Mesothelial cell of epicardium (in vitro differentiated cells): ENCODE measurements around the gene KCNJ11. TPM values are rescaled to one million over a fixed set of nuclear protein-coding genes. Genes with fewer than 3 reads are reported as not detected.

Source experiments
- DNase-seq, 2 experiments: peaks; one replicate each; pipeline ENCODE4 v3.0.0; 2021; ENCODE audit warnings: low spot score in 2 of 2; ENCODE audit not compliant: unreplicated experiment in 2 of 2
- H3K27ac Mint-ChIP-seq: 2 replicates; pipeline ENCODE4 v1.8.0; 2021; ENCODE audit warnings: mixed read lengths
- H3K27me3 Mint-ChIP-seq: 2 replicates; pipeline ENCODE4 v1.8.0; 2021; ENCODE audit warnings: low read depth, mixed read lengths
- H3K36me3 Mint-ChIP-seq: 2 replicates; pipeline ENCODE4 v1.8.0; 2021; ENCODE audit warnings: mixed read lengths
- H3K4me1 Mint-ChIP-seq: 2 replicates; pipeline ENCODE4 v1.8.0; 2021; ENCODE audit warnings: mixed read lengths
- H3K4me3 Mint-ChIP-seq: 2 replicates; pipeline ENCODE4 v1.8.0; 2021; ENCODE audit warnings: mild to moderate bottlenecking, moderate library complexity, mixed read lengths
- H3K9me3 Mint-ChIP-seq: 2 replicates; pipeline ENCODE4 v1.8.0; 2021; ENCODE audit warnings: mixed read lengths
- CTCF ChIP-seq: fragments of 200-600 bp; sonication (generic); IDR thresholded peaks from one replicate; pipeline ENCODE4 v1.5.0; 2021; ENCODE audit warnings: antibody characterized with exemption; ENCODE audit not compliant: unreplicated experiment
- total RNA-seq: library from RNA; stranded (reverse); gene quantifications from 3 replicates; pipeline ENCODE4 v1.2.1, GENCODE V29; 2021

The KCNJ11 gene
- total RNA-seq, 1 donor from 2014 or later: 3.0 TPM

DNA sequence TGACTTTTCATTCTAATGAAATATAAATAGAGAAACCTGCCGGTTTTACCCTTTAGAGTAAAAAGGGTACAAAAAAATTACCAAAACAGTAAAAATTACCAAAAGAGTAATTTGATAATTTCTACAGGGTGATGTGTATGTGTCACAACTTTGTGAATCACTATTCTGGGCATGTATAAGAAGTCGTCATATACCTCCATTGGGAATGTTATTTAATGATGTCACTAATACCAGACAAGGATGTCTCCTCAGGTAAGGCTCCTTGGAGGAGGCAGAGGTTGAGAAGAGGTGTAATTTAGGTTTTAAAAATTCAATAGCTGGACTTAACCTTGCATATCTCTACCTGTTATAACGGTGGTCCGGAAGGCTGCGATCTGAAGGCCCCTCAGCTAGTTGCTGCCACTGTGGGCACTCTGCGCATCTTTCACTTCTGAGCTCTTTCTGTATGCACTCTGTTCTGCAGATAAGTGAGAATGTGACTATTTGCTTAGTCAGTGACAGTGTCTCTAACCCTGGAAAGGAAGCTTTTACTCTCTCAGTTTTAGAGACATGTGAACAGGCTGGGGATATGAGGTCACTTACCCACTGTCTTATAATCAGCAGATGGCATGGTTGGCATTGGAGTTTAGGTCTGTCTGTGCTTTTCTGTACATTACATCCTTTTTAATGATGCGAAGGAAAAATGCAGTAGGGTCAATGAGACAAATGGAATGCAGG, 37.8 kb downstream of the KCNJ11 start:
- TF ChIP-seq CTCF: no peak
- no peak for DNase-seq
- Mint-ChIP-seq H3K27me3 (peaks cover 39% of the 10 kb centered on the region), H3K27ac (no peak overlapping the region), H3K4me3 (peak overlapping the region; percentile 75), H3K4me1 (peaks cover 23% of the 10 kb centered on the region), H3K36me3 (peaks cover 2% of the 10 kb centered on the region), H3K9me3 (no peaks in the 10 kb centered on the region)

DNA sequence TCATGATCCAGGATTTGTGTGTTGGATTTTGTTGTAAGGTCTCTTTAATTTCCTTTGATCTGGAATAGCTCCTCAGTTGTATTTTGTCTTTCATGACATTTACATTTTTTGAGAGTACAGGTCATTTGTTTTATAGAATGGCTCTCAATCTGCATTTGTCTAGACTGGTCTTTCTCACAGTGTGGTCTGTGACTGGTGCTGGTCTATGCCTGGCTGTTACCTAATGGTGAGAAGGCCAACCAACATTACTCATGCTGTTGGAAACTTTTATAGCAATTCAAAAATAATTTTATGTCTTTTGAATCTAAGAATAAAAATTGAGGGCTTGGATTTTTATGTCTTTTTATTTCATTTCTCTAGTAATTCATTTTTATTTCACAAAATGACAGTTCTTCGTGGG, 40.8 kb downstream of the KCNJ11 start:
- DNase-seq: no peak
- Mint-ChIP-seq H3K27me3 (peaks cover 30% of the 10 kb centered on the region), H3K4me3 (no peak overlapping the region), H3K36me3 (no peaks in the 10 kb centered on the region), H3K4me1 (peaks cover 9% of the 10 kb centered on the region), H3K9me3 (no peaks in the 10 kb centered on the region), H3K27ac (no peak overlapping the region)
- TF ChIP-seq CTCF: no peak

GRCh38 chr11:17343907-17344306, 44.6 kb downstream of the KCNJ11 start:
- no peak for DNase-seq
- Mint-ChIP-seq H3K27me3 (no peaks in the 10 kb centered on the region), H3K4me1 (no peaks in the 10 kb centered on the region), H3K4me3 (no peak overlapping the region), H3K27ac (no peak overlapping the region), H3K36me3 (peaks cover 3% of the 10 kb centered on the region), H3K9me3 (no peaks in the 10 kb centered on the region)
- TF ChIP-seq CTCF: no peak

DNA sequence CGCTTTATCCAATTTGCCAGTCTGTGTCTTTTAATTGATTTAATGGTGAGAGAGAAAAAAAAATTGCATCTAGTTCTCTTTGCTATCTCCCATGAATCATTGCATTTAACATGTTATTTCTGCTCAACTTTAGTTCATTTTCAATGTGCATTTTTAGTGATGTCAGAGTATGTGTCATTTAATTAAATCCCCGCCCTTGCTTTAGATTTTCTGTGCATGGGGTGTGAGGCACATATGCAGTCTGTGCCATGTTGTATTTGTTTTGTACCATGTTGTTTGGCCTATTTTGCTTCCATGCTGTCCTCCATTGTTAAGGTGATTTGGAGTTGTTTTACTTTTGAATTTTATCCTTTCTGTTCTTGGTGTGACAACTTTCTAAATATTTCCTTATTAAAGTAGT, 45.2 kb downstream of the KCNJ11 start:
- Mint-ChIP-seq H3K4me1 (no peaks in the 10 kb centered on the region), H3K27me3 (no peaks in the 10 kb centered on the region), H3K9me3 (no peaks in the 10 kb centered on the region), H3K27ac (no peak overlapping the region), H3K4me3 (no peak overlapping the region), H3K36me3 (peaks cover 3% of the 10 kb centered on the region)
- DNase-seq: no peak
- no peak for TF ChIP-seq CTCF

Other genes with a start within 250 kb of the KCNJ11 start
- gene PIK3C2A, start 180.7 kb downstream of the KCNJ11 start, total RNA-seq: 71.3 to 77.1 TPM (median 74.0 TPM) in 3 replicates
- 49.2 to 55.1 TPM (median 50.6 TPM) in 3 replicates for gene NUCB2, start 111.9 kb downstream of the KCNJ11 start, total RNA-seq
- gene NCR3LG1, start 36.9 kb downstream of the KCNJ11 start, total RNA-seq: 4.8 to 5.6 TPM (median 4.9 TPM) in 3 replicates
- gene ABCC8, start 88.2 kb upstream of the KCNJ11 start, total RNA-seq: not detected in 3 replicates
- gene USH1C, start 155.8 kb upstream of the KCNJ11 start, total RNA-seq: 0.29 to 0.88 TPM (median 0.54 TPM) in 3 replicates
- gene OTOG, start 158.6 kb upstream of the KCNJ11 start, total RNA-seq: 1.2 to 2.8 TPM (median 1.8 TPM) in 3 replicates